Measurements from ENCODE around the gene KLHL42.

The KLHL42 gene

DNA sequence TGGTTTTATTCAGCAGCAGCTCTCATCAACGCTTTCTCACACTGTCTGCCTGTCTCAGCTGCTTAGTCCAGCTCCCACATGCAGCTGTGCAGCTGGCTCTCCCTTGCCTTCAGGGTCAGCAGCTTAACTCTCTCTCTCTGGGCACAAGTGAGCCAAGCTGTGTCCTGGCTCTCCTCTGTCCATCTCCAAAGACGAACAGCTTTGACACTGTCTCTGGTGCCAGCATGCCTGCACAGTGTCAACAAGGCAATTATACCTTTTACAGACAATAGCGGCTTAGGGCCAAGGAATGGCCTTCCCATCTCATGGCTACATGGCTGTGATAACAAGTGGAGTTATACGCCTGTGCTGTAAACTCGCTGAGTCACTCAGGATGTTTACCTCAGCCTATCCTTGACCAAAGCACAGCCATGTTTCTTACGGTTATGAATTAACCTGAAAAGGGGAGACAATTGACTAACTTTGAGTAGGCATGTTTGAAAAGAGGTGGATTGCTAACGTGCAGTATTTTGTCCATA lies 38.4 kb downstream of the KLHL42 start:
- TF ChIP-seq ZNF274 (IDR thresholded peaks at IDR 0.05; ENCODE audit: low read depth, low read length), result no peak
- H3K4me3 ChIP-seq (ENCODE audit: low read length), result no peak overlapping the region

DNA sequence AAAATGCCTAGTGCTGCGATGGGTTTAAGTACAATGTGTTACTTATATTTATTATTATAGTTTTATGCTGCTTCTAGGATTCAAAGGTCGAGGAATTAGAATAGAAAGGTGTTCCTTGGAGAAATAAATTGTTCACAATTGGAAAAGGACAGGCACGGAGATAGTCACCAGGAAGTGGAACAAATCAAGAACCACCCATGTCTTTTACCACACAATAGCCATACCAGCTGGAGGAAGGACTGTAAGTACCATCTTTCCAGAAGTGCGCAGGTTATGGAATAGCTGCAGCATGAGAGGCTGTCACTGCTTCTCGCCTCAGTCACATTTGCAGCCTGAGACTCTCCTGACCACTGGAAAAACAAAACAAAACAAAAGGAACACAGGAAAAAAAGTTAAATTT lies 40.5 kb downstream of the KLHL42 start:
- H3K4me3 ChIP-seq (ENCODE audit: low read length), result no peak overlapping the region
- TF ChIP-seq ZNF274 (IDR thresholded peaks at IDR 0.05; ENCODE audit: low read depth, low read length), result no peak

DNA sequence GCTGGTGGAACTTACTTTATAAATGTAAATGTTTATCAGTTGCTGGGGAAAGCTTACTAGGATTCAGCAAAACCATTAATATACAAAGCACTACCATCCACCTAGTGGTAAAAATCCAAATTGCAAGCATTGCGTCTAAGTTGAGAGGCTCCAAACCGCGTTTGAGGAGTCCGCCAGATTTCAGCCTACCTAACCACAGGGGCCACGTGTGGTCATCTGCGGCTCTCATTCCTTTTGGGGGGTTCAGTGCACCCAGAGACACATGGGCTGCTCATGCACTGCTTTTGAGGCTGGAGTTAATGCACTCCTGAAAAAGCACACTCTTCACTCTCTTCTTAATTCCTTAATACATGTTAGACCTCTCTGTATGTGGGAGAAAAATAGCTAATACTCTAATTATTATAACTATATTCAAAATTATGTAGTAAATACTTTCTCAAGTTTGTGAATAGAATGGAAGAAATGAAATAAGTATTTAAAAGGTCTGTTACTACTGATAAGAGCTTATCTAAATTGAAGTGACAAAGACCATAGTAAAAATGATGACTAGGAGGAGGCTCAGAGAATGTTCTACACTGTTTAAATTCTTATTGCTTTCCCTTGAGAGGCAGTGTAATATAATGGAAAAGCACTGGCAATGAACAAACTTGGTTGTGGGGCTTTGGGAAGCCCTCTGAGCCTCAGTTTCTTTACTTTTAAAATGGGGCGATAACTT lies 41.4 kb downstream of the KLHL42 start:
- H3K4me3 ChIP-seq (ENCODE audit: low read length), result no peak overlapping the region
- no peak for TF ChIP-seq ZNF274 (IDR thresholded peaks at IDR 0.05; ENCODE audit: low read depth, low read length)

DNA sequence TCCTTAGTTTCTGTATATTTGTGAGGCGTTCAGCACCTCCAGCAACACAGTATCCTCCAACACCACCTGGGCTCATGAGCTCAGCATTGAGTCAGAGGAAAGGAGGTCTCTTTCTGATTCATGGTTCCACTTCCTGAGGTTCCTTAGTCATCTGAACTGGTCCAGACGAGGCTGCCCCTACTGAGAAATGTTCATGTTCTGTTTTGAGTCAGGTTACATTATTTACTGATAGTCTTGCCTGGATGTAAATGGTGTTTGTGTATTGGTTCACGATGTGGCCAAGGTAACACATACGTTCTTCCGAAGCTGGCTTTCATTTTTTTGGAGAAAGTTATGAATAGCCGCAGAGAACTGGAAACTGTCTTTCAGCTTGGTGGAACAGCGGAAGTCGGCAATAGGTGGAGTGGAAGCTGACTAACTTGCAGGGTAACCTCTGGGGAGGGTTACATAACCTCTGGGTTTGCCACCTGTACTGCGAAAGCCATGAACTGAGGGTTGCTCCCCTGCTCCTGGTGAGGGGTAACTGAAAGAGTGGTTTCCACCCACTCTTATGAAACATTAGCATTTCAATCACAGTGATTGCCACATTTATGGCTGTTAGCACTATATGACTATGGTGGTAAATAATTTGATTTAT lies 42.2 kb downstream of the KLHL42 start:
- no peak overlapping the region for H3K4me3 ChIP-seq (ENCODE audit: low read length)
- TF ChIP-seq ZNF274 (IDR thresholded peaks at IDR 0.05; ENCODE audit: low read depth, low read length), result no peak

DNA sequence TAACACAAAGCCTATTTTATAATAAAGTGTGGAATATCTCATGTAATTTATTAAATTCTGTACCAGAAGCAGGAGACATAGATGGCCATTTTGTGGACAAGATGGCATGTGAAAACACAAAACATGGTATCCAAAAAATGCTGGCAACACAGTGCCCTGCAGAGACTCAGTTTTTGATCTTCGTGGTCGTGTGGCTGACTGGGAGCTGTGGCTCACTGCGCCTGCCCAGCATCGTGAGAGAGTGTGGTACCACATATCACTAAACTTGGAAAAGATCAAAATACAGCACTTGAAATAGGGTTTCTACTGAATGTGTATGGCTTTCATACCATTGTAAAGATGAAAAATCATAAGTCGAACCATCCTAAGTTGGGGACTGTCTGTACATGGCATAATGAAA lies 43.0 kb downstream of the KLHL42 start:
- TF ChIP-seq ZNF274 (IDR thresholded peaks at IDR 0.05; ENCODE audit: low read depth, low read length), result no peak
- no peak overlapping the region for H3K4me3 ChIP-seq (ENCODE audit: low read length)

DNA sequence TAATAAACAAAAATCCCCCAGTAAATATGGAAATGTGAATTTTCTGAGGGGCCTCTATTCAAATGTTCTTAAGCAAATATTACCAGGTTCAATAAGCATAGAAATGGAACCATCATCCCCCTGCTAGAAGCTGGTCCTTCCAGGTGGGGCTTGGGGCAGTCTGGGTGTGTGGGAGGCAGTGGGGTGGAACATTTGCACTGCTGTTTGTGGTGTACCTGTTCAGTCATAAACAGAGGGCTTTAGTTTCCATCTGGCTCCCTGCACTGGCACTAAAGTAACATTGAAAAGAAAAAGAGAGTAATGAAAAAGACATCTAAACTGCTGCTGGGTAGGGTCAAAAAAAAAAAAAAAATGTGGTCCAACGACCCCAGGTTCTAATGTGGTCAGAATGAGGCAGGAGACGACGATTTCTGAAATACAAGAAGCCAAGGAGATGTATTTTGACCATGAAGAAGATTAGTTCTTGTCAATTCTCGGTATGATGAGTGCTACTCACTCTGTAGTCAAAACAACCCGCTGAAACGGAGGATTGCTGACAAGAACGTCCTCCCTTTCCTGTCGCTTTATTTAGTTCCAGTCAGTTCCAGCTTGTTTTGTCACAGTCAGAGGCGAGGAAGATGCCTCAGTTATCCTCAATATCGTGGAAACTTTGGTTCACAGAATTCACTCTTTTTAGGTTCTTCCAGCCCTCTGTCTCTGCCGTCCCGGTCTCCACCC lies 44.3 kb downstream of the KLHL42 start:
- no peak for TF ChIP-seq ZNF274 (IDR thresholded peaks at IDR 0.05; ENCODE audit: low read depth, low read length)
- H3K4me3 ChIP-seq (ENCODE audit: low read length), result no peak overlapping the region

DNA sequence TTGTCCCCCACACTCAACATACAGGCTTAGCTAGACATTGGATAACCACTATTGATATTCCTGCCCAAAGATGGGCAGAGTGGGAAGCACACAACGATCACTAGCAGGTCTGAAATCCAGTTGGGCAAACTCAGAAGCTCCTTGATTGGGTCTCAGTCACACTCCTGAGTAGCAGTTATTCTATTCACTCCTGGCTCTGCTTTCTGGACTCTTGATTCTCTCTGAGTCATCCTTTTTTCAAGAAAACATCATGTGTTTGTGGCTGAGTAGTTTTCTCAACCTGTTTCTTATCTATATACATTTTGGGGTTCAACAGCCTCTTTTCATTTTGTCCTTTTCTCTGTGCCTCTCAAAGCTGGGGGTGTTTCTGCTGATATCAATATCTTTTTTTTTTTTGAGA lies 46.0 kb downstream of the KLHL42 start:
- H3K4me3 ChIP-seq (ENCODE audit: low read length), result no peak overlapping the region
- TF ChIP-seq ZNF274 (IDR thresholded peaks at IDR 0.05; ENCODE audit: low read depth, low read length), result no peak

DNA sequence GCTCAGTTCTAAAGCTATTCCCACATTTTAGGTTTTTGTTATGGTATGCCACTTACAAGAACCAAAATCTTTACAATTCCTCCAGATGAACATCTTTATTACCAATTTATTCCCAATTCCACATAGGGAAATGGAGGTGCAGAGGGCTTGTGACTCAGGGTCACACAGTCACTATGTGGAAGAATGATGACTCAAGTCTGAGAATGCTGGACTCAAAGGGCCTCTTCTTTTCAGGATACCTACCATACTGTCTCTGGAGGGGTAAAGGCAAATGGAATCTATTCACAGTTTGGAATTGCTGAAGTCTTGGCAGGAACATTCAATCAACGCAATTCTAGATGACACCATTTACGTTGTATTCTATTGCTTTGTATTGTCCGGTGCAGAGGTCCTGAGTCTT lies 48.2 kb downstream of the KLHL42 start:
- no peak overlapping the region for H3K4me3 ChIP-seq (ENCODE audit: low read length)
- no peak for TF ChIP-seq ZNF274 (IDR thresholded peaks at IDR 0.05; ENCODE audit: low read depth, low read length)

DNA sequence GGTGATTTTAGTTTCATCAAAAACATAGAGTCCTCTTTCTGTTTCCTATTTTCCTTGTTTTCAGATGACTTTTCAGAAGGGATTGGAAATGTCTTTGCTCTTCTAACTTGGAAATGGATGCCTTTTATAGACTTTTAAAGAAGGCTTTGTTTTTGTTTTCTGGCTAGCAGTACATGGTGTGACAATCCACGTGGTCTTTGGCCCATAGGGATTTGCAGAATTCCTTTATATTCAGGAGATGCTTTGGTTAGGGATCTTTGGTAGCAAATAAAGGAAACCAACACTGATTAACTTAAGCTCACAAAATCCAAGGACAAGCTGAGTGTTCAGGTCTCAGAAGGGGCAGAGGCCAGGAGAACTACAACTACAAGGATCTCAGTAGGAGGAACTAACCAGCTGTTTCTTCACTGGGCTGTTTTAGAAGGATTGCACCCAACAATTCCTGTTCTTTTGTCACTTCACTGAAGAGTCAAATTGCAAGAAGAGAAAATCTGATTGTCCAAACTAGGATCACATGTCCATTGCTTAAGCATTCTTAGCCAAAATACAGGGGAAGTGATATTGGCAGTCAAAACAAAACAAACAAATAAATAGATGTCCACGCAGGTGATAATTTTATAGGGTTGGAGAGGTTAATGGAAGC lies 58.6 kb downstream of the KLHL42 start:
- no peak overlapping the region for H3K4me3 ChIP-seq (ENCODE audit: low read length)
- TF ChIP-seq ZNF274 (IDR thresholded peaks at IDR 0.05; ENCODE audit: low read depth, low read length), result no peak

DNA sequence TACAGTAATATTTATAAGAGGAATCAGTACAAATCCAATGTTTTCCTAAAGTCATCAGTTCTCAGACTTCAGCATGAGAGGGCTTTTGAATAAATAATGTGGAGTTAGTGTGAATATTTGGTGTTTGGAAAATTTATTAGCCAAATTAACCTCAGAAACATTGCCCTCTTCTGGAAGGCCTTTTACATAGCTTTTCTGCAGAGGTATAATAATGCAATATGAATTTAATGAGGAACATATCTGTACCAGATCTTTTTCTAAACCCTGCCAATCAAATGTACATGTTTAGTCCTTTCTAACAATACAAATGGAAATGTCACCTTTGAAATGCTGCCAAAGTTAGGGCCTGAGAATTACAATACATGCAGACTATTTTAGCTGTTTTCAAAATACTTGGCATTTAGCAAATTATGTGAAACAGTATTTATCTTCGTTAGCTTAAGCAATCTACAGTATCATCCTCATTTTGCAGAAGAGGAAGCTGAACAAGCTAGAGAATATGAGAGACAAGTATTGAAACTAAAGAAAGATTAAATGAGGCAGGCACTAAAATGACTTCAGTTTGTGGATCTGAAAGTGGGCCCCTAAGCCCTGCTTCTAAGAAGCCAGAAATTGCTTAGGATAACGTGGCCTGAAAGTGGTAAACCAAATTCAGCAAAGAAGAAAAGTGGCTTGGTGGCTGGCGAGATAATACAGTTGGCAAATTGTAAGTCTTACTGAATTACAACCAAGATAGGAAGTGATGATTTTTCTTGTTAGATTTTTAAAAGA lies 60.4 kb downstream of the KLHL42 start:
- no peak for TF ChIP-seq ZNF274 (IDR thresholded peaks at IDR 0.05; ENCODE audit: low read depth, low read length)
- H3K4me3 ChIP-seq (ENCODE audit: low read length), result no peak overlapping the region

DNA sequence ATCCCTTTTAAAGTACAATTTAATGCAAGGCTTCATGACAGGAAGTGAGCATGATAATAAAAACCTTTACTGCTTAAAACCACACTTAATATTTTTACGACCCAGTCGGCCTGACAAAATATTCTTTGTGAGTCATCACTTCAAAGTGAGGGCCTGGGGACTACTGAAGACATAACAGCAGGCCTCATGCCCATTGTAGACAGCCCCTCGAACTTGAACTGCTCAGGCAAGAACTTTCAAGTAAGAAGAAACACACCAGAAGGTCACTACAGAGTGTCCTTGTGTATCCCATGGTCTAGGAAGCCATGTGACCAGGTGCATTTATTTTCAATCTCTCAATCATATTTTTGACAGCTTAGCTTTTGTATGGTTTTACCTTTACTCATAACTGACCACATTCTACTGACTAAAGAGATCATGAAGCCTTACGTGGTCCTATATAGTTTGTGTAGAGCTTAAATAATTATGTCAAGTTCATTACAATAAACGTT lies 61.4 kb downstream of the KLHL42 start:
- H3K4me3 ChIP-seq (ENCODE audit: low read length), result no peak overlapping the region
- TF ChIP-seq ZNF274 (IDR thresholded peaks at IDR 0.05; ENCODE audit: low read depth, low read length), result no peak

DNA sequence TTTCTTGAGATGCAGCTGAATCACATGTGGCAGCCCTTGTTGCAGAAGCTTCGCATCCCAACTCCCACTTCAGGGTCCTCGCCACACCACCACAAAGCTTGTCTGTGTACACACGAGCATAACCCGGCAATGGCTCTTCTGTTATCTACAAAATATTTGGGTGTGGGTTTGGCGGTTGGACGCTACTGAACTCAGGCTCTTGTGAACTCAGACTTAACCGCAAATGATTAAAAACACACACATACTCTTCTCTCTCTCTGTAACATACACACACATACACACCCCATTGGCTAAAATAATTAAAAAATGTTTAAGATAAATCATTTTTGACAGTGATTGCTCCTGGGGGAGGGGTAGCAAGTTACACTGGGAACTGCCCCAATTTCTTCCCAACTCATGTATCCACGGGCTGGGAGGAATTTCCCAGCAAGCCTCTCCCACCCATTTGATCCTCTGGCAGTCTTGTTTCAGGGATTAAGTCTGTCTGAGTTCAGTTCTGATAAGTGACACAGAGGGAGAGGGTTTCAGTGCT lies 63.7 kb downstream of the KLHL42 start:
- TF ChIP-seq ZNF274 (IDR thresholded peaks at IDR 0.05; ENCODE audit: low read depth, low read length), result no peak

DNA sequence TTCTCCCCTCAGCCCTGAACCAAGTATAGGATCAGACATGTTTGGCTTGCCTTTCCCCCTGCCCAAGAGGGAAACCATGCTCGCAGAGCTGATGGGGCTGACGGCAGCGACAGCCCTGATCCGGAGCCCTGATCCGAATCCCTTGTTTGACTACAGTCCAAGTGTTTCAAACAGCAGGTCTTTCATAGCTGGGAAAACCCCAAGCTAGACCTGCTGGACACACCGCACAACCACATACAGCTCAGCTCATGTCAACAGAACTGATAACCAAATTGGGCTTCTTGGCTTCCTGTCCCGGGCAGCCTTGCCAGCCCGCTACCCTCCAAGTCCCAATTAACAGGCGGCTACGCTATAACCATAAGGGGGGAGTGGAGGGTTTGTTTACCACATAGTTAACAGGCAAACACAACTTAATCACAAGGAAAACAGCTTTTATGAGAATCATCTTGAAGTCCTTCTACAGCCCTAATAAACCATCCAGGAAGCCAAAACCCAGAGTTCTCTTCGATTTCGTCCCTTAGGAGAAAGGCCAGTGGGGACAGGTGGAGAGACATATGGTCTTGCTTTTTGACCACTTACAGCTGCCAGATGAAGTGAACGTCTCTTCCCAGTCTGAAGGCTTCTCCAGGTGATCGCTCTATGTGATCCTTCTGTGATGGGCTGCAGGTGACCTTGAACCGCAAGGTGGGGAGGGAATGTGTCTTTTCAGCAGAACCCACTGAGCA lies 64.5 kb downstream of the KLHL42 start:
- no peak overlapping the region for H3K4me3 ChIP-seq (ENCODE audit: low read length)
- no peak for TF ChIP-seq ZNF274 (IDR thresholded peaks at IDR 0.05; ENCODE audit: low read depth, low read length)

More for the DNA sequence above, 63.7 kb downstream of the KLHL42 start:
- no peak overlapping the region for H3K4me3 ChIP-seq (ENCODE audit: low read length)

Data from GM08714 (cell line).